Immature natural killer cell (primary cell): ENCODE measurements around the gene ELMO1. TPM values are rescaled to one million over a fixed set of nuclear protein-coding genes. Genes with fewer than 3 reads are reported as not detected.
A peak's percentile ranks its signal among the peaks of the same experiment; 100 is the strongest.

Experiments
- DNase-seq, 3 donors: peaks; one replicate each; pipeline ENCODE4 v3.0.0; 2022; ENCODE audit warnings: mixed read lengths in 1 of 3
- H3K27ac Mint-ChIP-seq, 6 donors: one replicate each; pipeline ENCODE4 v1.8.0; 2020; ENCODE audit warnings: mixed read lengths in 6 of 6, mild to moderate bottlenecking in 5 of 6, inconsistent platforms in 4 of 6, moderate library complexity in 3 of 6
- H3K27me3 Mint-ChIP-seq, 3 donors: one replicate each; pipeline ENCODE4 v1.8.0; 2020 to 2021; ENCODE audit warnings: low read depth in 3 of 3, mild to moderate bottlenecking in 3 of 3, mixed read lengths in 3 of 3, moderate library complexity in 3 of 3, inconsistent platforms in 1 of 3
- H3K36me3 Mint-ChIP-seq, 3 donors: one replicate each; pipeline ENCODE4 v1.8.0; 2020; ENCODE audit warnings: mixed read lengths in 3 of 3, inconsistent platforms in 2 of 3, mild to moderate bottlenecking in 2 of 3
- H3K4me1 Mint-ChIP-seq, 2 donors: one replicate each; pipeline ENCODE4 v1.8.0; 2020; ENCODE audit warnings: inconsistent platforms in 2 of 2, mild to moderate bottlenecking in 2 of 2, mixed read lengths in 2 of 2, moderate library complexity in 1 of 2
- H3K4me3 Mint-ChIP-seq, 5 donors: one replicate each; pipeline ENCODE4 v1.8.0; 2020; ENCODE audit warnings: mild to moderate bottlenecking in 5 of 5, mixed read lengths in 5 of 5, inconsistent platforms in 3 of 5, moderate library complexity in 3 of 5
- H3K9me3 Mint-ChIP-seq, 6 donors: one replicate each; pipeline ENCODE4 v1.8.0; 2020; ENCODE audit warnings: mild to moderate bottlenecking in 6 of 6, mixed read lengths in 6 of 6, inconsistent platforms in 4 of 6, moderate library complexity in 3 of 6
- polyA plus RNA-seq, 3 donors: library from polyadenylated mRNA; unstranded; fragments of 300-500 nt; fragmentation: Illumina TruSeq; gene quantifications; one replicate each; pipeline ENCODE4 v1.2.3, GENCODE V29; 2021

ELMO1 gene
- polyA plus RNA-seq, 3 donors from 2014 or later: 31.9 to 65.9 (median 53.1) TPM

DNA sequence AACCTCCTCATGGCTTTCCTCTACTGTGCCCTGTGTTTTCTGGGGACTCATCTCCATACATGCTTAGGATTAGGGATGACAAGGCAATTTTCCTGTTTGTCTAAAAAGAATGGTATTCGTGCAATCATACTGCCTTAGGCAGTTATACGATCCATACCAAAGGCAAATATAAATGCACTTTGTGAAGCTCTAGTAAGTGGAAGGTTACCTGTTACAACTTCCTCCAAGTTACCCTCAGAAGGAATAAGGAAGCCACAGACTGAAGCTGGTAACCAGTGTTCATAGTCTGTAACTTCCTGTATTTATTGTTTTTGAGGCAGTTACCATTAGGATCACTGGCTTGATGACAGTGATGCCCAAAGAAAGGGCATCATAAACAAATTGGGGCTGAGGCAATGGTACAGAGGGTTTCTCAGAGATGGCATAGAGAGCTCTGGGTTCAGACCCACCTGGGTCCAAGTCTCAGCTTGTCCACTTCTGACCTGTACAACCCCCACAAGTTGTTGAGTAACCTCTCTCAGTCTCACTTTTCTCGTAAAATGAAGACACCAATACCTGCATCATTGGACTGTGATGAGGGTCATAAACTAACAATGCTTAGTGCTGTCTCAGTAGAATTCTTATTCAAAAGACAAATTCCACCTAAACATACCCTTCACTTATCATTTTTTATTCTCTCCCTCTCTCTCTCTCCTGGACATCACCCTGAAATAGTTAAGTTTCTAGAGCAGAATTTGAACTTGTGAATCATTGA is 138.2 kb downstream of the ELMO1 start:
- H3K9me3 Mint-ChIP-seq: no peaks in the 10 kb centered on the region
- DNase-seq: peak; percentile 11 to 17 (median 14)
- no peaks in the 10 kb centered on the region for H3K27me3 Mint-ChIP-seq
- H3K4me1 Mint-ChIP-seq: peaks cover 45 to 76% of the 10 kb centered on the region in 2 donors
- peak overlapping the region; percentile 41 to 90 (median 68) for H3K27ac Mint-ChIP-seq
- peaks cover 8 to 30% (median 12%) of the 10 kb centered on the region in 3 donors for H3K36me3 Mint-ChIP-seq
- H3K4me3 Mint-ChIP-seq: peak overlapping the region; percentile 29 to 69 (median 45)

DNA sequence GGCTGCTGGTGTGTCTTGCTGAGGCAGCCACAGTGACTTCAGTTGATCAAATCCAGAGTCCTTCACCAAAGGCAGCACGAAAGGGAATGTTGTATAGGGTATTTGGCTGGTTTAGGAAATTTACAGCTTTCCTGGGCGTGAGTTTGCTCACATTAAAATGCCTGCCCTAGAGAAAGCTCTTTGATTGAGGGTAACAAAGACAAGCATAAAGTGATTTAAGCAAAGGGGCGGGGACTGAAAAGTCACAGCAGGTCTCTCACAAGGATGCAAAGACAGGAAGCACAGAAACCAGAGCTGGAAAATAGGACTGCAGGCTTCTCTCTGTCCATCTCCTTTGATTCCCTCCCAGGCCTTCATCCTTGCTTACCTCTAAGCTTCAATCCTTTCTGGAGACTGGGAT is 139.2 kb downstream of the ELMO1 start:
- H3K27ac Mint-ChIP-seq: peak overlapping the region in 2 of 6 donors; percentile 34 to 60
- H3K9me3 Mint-ChIP-seq: no peaks in the 10 kb centered on the region
- H3K4me3 Mint-ChIP-seq: no peak overlapping the region
- peaks cover 8 to 26% (median 17%) of the 10 kb centered on the region in 3 donors for H3K36me3 Mint-ChIP-seq
- H3K4me1 Mint-ChIP-seq: peaks cover 40 to 66% of the 10 kb centered on the region in 2 donors
- H3K27me3 Mint-ChIP-seq: no peaks in the 10 kb centered on the region
- no peak for DNase-seq

DNA sequence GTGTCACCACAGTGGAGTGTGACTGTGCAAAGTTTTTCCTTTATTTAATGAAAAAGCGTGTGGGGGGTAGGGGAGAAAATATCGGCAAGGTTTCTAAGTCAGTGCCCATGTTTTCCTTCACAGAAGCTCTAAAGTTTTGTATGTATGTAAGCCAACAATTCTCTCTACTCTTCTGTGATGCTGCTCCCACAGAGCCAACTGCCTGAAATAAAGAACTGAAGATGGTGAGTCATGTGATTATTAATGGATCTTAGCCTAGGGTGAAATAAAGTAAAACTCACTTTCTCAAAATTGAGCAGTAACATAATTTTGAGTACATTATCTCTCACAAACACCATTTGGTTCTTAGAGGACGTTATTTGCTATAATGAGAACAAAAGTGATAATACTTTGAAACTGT is 143.7 kb downstream of the ELMO1 start:
- no peak for DNase-seq
- Mint-ChIP-seq H3K27me3 (no peaks in the 10 kb centered on the region), H3K36me3 (peaks cover 18 to 44% (median 32%) of the 10 kb centered on the region in 3 donors), H3K4me1 (peaks cover 16 to 28% of the 10 kb centered on the region in 2 donors), H3K9me3 (peaks cover 0 to 4% (median 0%) of the 10 kb centered on the region in 6 donors), H3K4me3 (no peak overlapping the region), H3K27ac (no peak overlapping the region)

DNA sequence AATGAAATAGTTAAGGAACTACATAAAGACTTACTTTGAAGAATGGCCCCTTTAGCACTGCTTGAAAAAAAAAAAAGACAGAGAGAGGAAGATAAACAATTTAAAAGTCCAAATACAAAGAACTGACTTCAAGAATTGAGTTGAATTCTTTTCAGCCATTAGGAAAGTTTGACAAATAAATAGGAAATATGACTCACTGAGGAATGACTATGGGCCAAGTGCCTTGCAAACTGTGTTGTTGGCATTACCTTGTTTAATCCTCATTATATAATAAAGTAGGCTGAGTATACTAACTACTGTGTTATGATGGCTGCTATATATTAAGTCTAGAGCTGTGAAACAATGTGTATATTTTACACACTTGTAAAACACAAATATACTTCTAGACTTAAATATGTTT is 151.1 kb downstream of the ELMO1 start:
- no peak overlapping the region for H3K27ac Mint-ChIP-seq
- no peak for DNase-seq
- peaks cover 11 to 14% (median 13%) of the 10 kb centered on the region in 3 donors for H3K36me3 Mint-ChIP-seq
- H3K9me3 Mint-ChIP-seq: peaks cover 0 to 4% (median 0%) of the 10 kb centered on the region in 6 donors
- no peaks in the 10 kb centered on the region for H3K27me3 Mint-ChIP-seq
- no peak overlapping the region for H3K4me3 Mint-ChIP-seq
- H3K4me1 Mint-ChIP-seq: peaks cover 0 to 2% of the 10 kb centered on the region in 2 donors

DNA sequence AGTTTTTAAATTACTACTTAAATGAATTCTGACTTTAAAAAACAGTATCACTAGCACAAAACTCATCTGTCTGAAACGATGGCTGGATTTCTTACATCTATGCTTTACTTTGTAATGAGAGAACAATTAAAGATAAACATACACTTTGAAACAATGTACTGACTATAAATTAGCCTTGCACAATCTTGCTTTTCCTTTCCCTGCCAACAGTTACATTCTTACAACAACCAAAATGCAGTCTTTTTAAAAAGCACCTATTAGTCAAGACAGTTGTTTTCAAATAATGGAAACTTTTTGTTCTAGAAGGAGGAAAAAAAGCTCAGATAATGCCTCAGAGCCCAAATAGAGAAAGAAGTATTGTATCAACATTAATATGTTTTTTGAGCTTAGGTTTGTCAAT is 153.3 kb downstream of the ELMO1 start:
- H3K27ac Mint-ChIP-seq: peak overlapping the region in 1 of 6 donors; percentile 20
- H3K27me3 Mint-ChIP-seq: peaks cover 0 to 2% (median 0%) of the 10 kb centered on the region in 3 donors
- H3K36me3 Mint-ChIP-seq: no peaks in the 10 kb centered on the region
- DNase-seq: no peak
- H3K4me3 Mint-ChIP-seq: no peak overlapping the region
- peaks cover 2 to 10% of the 10 kb centered on the region in 2 donors for H3K4me1 Mint-ChIP-seq
- no peaks in the 10 kb centered on the region for H3K9me3 Mint-ChIP-seq

DNA sequence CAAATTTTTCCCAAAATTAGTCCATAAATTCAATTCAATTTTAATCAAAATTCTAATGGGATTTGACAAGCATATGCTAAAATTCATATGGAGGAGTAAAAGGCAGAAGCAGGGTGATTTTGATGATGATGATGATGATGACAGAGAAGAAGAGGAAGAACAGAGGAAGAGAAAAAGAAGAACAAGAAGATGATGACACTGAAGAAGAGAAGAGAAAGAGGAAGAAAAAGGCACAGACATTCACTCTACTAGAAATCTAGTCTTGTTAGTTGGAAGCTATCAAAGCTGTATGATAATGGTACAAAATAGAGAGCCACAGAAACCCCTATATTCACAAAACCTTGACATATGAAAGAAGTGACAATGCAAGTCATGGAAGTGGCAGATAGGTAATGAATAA is 157.9 kb downstream of the ELMO1 start:
- Mint-ChIP-seq H3K36me3 (no peaks in the 10 kb centered on the region), H3K9me3 (no peaks in the 10 kb centered on the region), H3K27ac (no peak overlapping the region), H3K27me3 (peaks cover 0 to 2% (median 0%) of the 10 kb centered on the region in 3 donors), H3K4me3 (no peak overlapping the region), H3K4me1 (peaks cover 26 to 40% of the 10 kb centered on the region in 2 donors)
- DNase-seq: no peak

DNA sequence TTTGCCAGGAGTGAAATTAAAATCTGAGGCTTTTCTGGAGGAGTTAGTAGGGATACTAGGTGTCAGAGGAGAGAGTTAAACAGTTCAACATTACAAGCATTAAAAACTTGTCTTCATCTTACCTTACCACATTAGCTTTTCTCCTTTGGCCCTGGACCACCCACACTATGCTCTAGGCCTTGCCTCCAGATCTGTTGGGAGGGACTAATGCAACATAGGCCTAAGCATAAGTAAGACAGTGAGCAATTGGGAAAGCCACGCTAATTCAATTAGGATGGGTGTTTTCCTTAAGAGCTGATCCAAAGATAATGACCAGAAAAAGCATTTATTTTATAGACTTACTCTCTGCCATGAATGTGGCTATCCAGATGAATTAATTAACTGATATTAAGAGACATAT is 158.9 kb downstream of the ELMO1 start:
- H3K4me3 Mint-ChIP-seq: no peak overlapping the region
- H3K27me3 Mint-ChIP-seq: peaks cover 0 to 2% (median 0%) of the 10 kb centered on the region in 3 donors
- no peaks in the 10 kb centered on the region for H3K9me3 Mint-ChIP-seq
- peaks cover 35 to 50% of the 10 kb centered on the region in 2 donors for H3K4me1 Mint-ChIP-seq
- no peaks in the 10 kb centered on the region for H3K36me3 Mint-ChIP-seq
- no peak for DNase-seq
- H3K27ac Mint-ChIP-seq: peak overlapping the region in 1 of 6 donors; percentile 12

DNA sequence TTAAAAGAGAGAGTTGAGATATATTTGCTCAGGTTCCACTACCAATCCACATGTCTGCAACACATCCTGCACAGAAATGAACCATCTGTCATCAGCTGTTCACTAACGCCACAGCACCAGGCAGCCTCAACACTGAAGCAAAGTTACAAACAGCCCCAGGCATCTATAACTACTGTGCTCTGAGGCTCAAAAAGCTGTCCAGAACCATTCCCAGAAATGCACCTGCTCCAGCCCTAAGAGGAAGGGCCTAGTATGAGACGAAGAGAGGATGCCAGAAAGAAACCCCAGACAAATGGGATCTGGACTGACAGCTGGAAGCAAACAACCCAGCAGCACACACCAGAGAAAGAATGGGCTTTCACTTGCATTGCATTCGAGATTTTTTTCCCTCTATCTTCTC is 159.3 kb downstream of the ELMO1 start:
- H3K27me3 Mint-ChIP-seq: peaks cover 0 to 2% (median 0%) of the 10 kb centered on the region in 3 donors
- H3K9me3 Mint-ChIP-seq: no peaks in the 10 kb centered on the region
- peaks cover 38 to 54% of the 10 kb centered on the region in 2 donors for H3K4me1 Mint-ChIP-seq
- no peak overlapping the region for H3K4me3 Mint-ChIP-seq
- DNase-seq: no peak
- no peaks in the 10 kb centered on the region for H3K36me3 Mint-ChIP-seq
- peak overlapping the region in 1 of 6 donors; percentile 12 for H3K27ac Mint-ChIP-seq

DNA sequence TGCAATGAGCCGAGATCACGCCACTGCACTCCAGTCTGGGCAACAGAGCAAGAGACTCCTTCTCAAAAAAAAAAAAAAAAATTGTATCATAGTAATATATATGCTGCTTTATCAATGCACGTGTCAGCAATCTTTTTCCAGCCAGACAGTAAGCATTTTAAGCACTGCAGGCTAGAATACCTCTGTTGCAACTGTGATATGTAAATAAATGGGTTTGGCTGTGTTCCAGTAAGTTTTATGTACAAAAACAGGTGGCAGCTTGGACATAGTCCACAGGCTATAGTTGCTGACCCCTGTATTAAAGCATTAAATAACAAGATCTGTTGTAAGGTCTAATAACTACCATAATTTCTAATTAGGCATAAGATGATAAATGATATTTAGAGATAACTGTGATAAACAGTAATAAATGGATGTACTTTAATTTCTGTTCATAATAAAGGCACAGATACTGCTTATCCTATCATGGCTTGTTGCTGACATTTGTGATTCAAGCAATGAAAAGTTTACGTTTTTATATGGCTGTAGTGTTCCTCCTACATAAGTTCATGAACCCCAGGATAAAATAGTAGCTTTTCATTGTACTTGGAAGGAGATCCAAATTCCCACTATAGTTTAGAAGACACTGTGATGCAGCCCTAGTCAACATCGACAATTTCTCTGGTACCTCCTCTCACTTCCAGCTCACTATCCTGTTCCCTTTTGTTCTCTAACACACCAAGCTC is 161.4 kb downstream of the ELMO1 start:
- Mint-ChIP-seq H3K4me1 (peaks cover 41 to 57% of the 10 kb centered on the region in 2 donors), H3K27me3 (peaks cover 0 to 2% (median 0%) of the 10 kb centered on the region in 3 donors), H3K4me3 (no peak overlapping the region), H3K27ac (peak overlapping the region in 1 of 6 donors; percentile 71), H3K36me3 (no peaks in the 10 kb centered on the region), H3K9me3 (no peaks in the 10 kb centered on the region)
- DNase-seq: no peak

DNA sequence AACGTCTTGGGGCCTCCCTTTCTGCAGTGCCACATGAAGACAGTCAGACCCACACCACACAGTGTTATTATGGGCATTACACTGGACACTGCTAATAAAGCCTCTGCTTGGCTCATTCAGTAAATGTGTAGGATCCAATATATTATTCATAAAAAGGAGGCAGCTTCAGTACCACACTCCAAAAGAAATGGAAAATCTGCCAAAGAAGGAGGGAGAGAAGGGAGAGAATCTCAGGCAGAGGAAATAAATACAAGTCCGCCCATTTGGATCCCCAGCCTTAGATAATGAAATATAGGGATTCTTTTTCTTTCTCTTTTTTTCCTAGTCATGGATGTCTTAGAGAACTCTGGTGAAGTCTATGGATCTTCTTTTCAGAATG is 162.2 kb downstream of the ELMO1 start:
- peaks cover 0 to 2% (median 0%) of the 10 kb centered on the region in 3 donors for H3K27me3 Mint-ChIP-seq
- peak overlapping the region in 3 of 6 donors; percentile 31 to 45 (median 42) for H3K27ac Mint-ChIP-seq
- no peaks in the 10 kb centered on the region for H3K36me3 Mint-ChIP-seq
- H3K9me3 Mint-ChIP-seq: no peaks in the 10 kb centered on the region
- no peak for DNase-seq
- H3K4me1 Mint-ChIP-seq: peaks cover 41 to 58% of the 10 kb centered on the region in 2 donors
- peak overlapping the region in 1 of 5 donors; percentile 19 for H3K4me3 Mint-ChIP-seq

DNA sequence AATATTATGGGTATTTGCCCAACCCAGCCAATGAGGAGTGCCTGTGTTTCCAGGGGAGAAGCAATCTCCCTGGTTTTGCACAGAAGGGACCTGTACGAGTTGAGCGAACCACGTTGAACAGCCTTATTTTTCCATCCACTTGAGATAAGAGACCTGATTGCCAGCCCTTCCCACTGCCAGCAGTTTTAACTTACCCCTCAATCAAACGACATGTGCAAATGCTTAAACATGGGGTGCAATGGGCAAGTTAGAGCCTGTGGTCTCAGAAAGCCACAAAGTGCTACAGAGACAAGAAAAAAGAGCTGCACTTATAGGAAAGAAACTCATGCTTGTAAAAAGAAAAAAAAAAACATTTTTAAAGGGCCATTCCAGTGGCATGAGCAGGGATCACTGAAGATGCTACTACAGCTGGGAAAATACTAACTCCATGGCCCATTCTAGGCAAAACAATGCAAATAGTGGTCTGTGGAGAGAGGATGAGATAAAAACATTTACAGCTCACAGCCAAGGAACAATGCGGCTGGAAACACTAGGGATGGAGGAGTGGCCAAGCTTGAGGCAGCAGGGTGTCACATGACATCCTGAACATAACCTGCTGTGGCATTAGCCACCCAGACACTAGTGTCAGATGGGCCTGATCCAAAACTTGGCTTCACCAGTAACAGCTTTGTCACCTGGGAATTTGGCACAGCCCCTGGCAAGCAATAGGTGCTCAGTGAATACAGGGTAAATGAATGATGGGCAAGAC is 162.8 kb downstream of the ELMO1 start:
- Mint-ChIP-seq H3K27ac (peak overlapping the region in 4 of 6 donors; percentile 31 to 80 (median 44)), H3K4me1 (peaks cover 44 to 58% of the 10 kb centered on the region in 2 donors), H3K9me3 (no peaks in the 10 kb centered on the region), H3K4me3 (peak overlapping the region in 3 of 5 donors; percentile 25 to 37 (median 26)), H3K27me3 (peaks cover 0 to 2% (median 0%) of the 10 kb centered on the region in 3 donors), H3K36me3 (no peaks in the 10 kb centered on the region)
- peak in 1 of 3 donors; percentile 14 for DNase-seq

DNA sequence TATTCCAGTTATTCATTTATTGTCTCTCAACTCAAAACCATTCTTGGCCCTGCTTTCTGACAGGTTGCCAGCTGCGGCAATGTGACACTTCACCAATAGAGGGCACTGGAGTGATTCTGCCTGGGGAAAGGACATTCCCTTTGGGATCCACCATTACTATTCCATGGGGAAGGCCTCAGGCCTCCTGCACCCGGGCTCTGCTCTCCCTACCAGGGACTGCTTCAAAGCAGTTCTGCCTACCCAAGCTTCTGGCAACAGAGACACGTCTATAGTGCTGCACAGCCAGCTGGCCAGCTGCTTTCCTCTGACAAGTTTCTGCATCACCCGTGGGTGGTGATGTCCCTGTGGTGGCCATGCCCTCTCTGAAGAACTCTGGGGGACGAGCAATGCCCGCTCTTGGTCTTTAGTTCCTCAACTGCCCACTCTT is 163.8 kb downstream of the ELMO1 start:
- Mint-ChIP-seq H3K27ac (no peak overlapping the region), H3K4me3 (no peak overlapping the region), H3K36me3 (no peaks in the 10 kb centered on the region), H3K27me3 (no peaks in the 10 kb centered on the region), H3K9me3 (no peaks in the 10 kb centered on the region), H3K4me1 (peaks cover 41 to 62% of the 10 kb centered on the region in 2 donors)
- DNase-seq: peak; percentile 17 to 33 (median 21)

DNA sequence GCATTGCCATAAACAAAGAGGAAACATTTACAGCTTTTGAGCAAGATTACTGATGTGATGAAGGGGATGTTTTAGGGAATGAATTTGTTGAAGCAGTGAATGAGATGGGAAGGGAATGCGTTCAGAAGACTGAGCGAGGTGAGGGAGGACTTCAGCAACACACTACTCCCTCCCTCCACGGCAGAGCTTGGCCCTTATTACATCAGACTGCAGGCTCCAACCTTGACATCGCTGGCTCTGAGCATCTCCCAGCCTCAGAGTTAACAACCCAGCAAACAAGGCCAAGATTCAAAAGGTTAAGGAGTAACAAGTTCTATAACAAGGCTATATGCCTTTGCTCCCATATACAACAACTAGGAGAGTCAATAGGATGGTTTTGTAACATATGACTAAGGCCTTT is 164.4 kb downstream of the ELMO1 start:
- Mint-ChIP-seq H3K9me3 (no peaks in the 10 kb centered on the region), H3K36me3 (no peaks in the 10 kb centered on the region), H3K4me3 (no peak overlapping the region), H3K4me1 (peaks cover 38 to 61% of the 10 kb centered on the region in 2 donors), H3K27me3 (no peaks in the 10 kb centered on the region), H3K27ac (no peak overlapping the region)
- DNase-seq: no peak
